Measurements from ENCODE around the gene MYO6.

The MYO6 gene

GRCh38 chr6:75842191-75842590, 93.2 kb downstream of the MYO6 start:
- H3K4me3 ChIP-seq (ENCODE audit: low read length) = no peak overlapping the region
- no peak for DNase-seq (ENCODE audit: low read depth)
- TF ChIP-seq CTCF (IDR thresholded peaks at IDR 0.05; ENCODE audit: insufficient read depth, low read depth, low read length, missing control alignments) = no peak

- no peak for DNase-seq (ENCODE audit: low read depth)
- no peak for TF ChIP-seq CTCF (IDR thresholded peaks at IDR 0.05; ENCODE audit: insufficient read depth, low read depth, low read length, missing control alignments)
- no peak overlapping the region for H3K4me3 ChIP-seq (ENCODE audit: low read length)
Observed at GRCh38 chr6:75842732-75843131, 93.7 kb downstream of the MYO6 start.

GRCh38 chr6:75843396-75843795, 94.4 kb downstream of the MYO6 start:
- TF ChIP-seq CTCF (IDR thresholded peaks at IDR 0.05; ENCODE audit: insufficient read depth, low read depth, low read length, missing control alignments) = no peak
- no peak overlapping the region for H3K4me3 ChIP-seq (ENCODE audit: low read length)
- no peak for DNase-seq (ENCODE audit: low read depth)

GRCh38 chr6:75848274-75848673, 99.2 kb downstream of the MYO6 start:
- H3K4me3 ChIP-seq (ENCODE audit: low read length) = no peak overlapping the region
- DNase-seq (ENCODE audit: low read depth) = no peak
- no peak for TF ChIP-seq CTCF (IDR thresholded peaks at IDR 0.05; ENCODE audit: insufficient read depth, low read depth, low read length, missing control alignments)

- no peak for TF ChIP-seq CTCF (IDR thresholded peaks at IDR 0.05; ENCODE audit: insufficient read depth, low read depth, low read length, missing control alignments)
- peak; percentile 43 for DNase-seq (ENCODE audit: low read depth)
- H3K4me3 ChIP-seq (ENCODE audit: low read length) = no peak overlapping the region
Observed at GRCh38 chr6:75849329-75850025, 100.4 kb downstream of the MYO6 start.

GRCh38 chr6:75850026-75850833, 101.2 kb downstream of the MYO6 start:
- H3K4me3 ChIP-seq (ENCODE audit: low read length) = no peak overlapping the region
- DNase-seq (ENCODE audit: low read depth) = peak; percentile 19
- TF ChIP-seq CTCF (IDR thresholded peaks at IDR 0.05; ENCODE audit: insufficient read depth, low read depth, low read length, missing control alignments) = no peak

Data from epithelial cell of esophagus (primary cell).